GM12891 (cell line): ENCODE measurements around the gene MCHR2.

ENCODE experiments used
- POLR2A ChIP-seq: IDR thresholded peaks from 2 replicates; pipeline ENCODE4 v1.6.1; 2011; ENCODE audit warnings: low read depth, low read length, control low read depth
- POLR2AphosphoS5 ChIP-seq: IDR thresholded peaks from 2 replicates; pipeline ENCODE4 v1.6.1; 2011; ENCODE audit warnings: low read depth, low read length, control low read depth
- TAF1 ChIP-seq: IDR thresholded peaks from 2 replicates; pipeline ENCODE4 v1.6.1; 2011; ENCODE audit warnings: low read depth, low read length, control low read depth

DNA sequence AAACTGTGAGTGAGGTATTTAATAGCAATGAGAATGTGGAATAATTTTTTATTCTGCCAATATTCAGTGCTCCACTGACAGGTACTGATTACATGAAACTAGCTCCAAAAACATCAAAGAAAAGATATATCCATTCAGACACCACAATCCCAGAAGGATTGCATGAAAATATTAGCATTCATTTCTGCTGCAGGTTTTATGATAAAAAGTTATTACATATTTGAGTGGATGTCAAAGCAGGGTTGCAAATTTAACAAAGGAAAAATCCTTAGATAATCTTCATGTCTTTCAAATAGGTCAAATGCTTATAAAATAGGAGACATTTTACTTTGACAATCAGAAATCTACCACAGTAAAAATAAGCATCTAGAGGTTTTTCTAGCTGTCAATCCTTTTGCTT is 13.3 kb downstream of the MCHR2 start:
- TF ChIP-seq POLR2A (no peak), POLR2AphosphoS5 (no peak), TAF1 (no peak)
